AG09319 (cell line): ENCODE data around the gene ARFGAP3.

ENCODE experiments used
- DNase-seq: peaks from one replicate; pipeline ENCODE4 v3.0.0-alpha.2; 2010; ENCODE audit warnings: low read depth; ENCODE audit errors: extremely low read depth
- CTCF ChIP-seq: IDR thresholded peaks from 2 replicates; pipeline ENCODE4 v1.5.1; 2011; ENCODE audit warnings: low read depth, mild to moderate bottlenecking, inconsistent platforms, low read length, moderate library complexity

ARFGAP3 gene

GRCh38 chr22:42816336-42816735 lies 40.7 kb downstream of the ARFGAP3 start:
- DNase-seq, result no peak
- TF ChIP-seq CTCF, result no peak

GRCh38 chr22:42814616-42815015 lies 42.5 kb downstream of the ARFGAP3 start:
- TF ChIP-seq CTCF, result no peak
- DNase-seq, result no peak

- DNase-seq, result no peak
- TF ChIP-seq CTCF, result no peak
These were observed 42.9 kb downstream of the ARFGAP3 start for GRCh38 chr22:42814215-42814614.

- no peak for DNase-seq
- TF ChIP-seq CTCF, result no peak
These were observed 43.6 kb downstream of the ARFGAP3 start for GRCh38 chr22:42813501-42813900.

GRCh38 chr22:42811459-42811858 lies 45.6 kb downstream of the ARFGAP3 start:
- no peak for DNase-seq
- no peak for TF ChIP-seq CTCF

GRCh38 chr22:42808521-42808920 lies 48.6 kb downstream of the ARFGAP3 start:
- no peak for DNase-seq
- no peak for TF ChIP-seq CTCF

- no peak for TF ChIP-seq CTCF
- DNase-seq, result no peak
These were observed 49.9 kb downstream of the ARFGAP3 start for GRCh38 chr22:42807185-42807584.
